K562 (cell line): ENCODE measurements around the gene SUSD3. TPM values are rescaled to one million over a fixed set of nuclear protein-coding genes. Genes with fewer than 3 reads are reported as not detected.

ENCODE experiments used
- ATAC-seq: fragments of 200-7000 bp; cut with Tn5 transposase; 3 replicates; pipeline ENCODE4 v1.9.1; 2020; ENCODE audit warnings: moderate library complexity
- BruUV-seq: library from RNA; stranded (reverse); fragments of 400-500 nt; replicated peaks from 2 replicates; lab custom pipeline; 2021; lab: Mats Ljungman, UMichigan
- CTCF ChIA-PET: fragments of 300-600 bp; formaldehyde crosslinking; extraction: SDS; loops from one replicate; lab custom pipeline; 2021; ENCODE audit warnings: low intra/inter-chr PET ratio; lab: Yijun Ruan, JAX
- POLR2A ChIA-PET: fragments of 300-600, 350-650 bp; sonication (Branson Sonifier 250); formaldehyde crosslinking; extraction: SDS; loops from one replicate; lab custom pipeline; 2021; ENCODE audit warnings: antibody characterized with exemption, inconsistent platforms; lab: Yijun Ruan, JAX
- DNase-seq, 4 experiments: peaks; one replicate each; pipeline versions ENCODE4 v3.0.0 to v3.0.0-alpha.2; 2011 to 2018; ENCODE audit warnings: low spot score in 3 of 4, mixed read lengths in 3 of 4; ENCODE audit errors: extremely low read depth in 1 of 4
- FAIRE-seq: peaks from 2 replicates; lab custom pipeline; 2011; peaks lifted over from hg19 to GRCh38; lab: Jason Lieb, UNC
- H2AFZ ChIP-seq: 2 replicates; pipeline ENCODE4 v1.6.0; 2011; ENCODE audit warnings: low read depth, low read length, control low read depth, inconsistent platforms
- H3K27ac ChIP-seq: fragments of 200-600 bp; 3 replicates; pipeline ENCODE4 v1.8.0; 2011; ENCODE audit warnings: low read depth, mild to moderate bottlenecking, control low read depth, inconsistent platforms, low read length, moderate library complexity, mixed read lengths; ENCODE audit errors: extremely low read depth
- H3K27me3 ChIP-seq, 2 experiments: fragments of 300-600 bp in 1 of 2; 2 replicates in 1 of 2; 3 replicates in 1 of 2; pipeline versions ENCODE4 v1.6.0 to v1.8.0; 2011; ENCODE audit warnings: inconsistent platforms in 2 of 2, low read length in 2 of 2, mild to moderate bottlenecking in 1 of 2, mixed read lengths in 1 of 2, moderate library complexity in 1 of 2; ENCODE audit not compliant: control insufficient read depth in 2 of 2, insufficient read depth in 2 of 2
- H3K36me3 ChIP-seq: fragments of 300-600 bp; 3 replicates; pipeline ENCODE4 v1.8.0; 2011; ENCODE audit warnings: mild to moderate bottlenecking, low read length, inconsistent platforms; ENCODE audit not compliant: control insufficient read depth, insufficient read depth
- H3K4me1 ChIP-seq, 2 experiments: fragments of 200-600 bp in 1 of 2; replicated peaks in 1 of 2; 2 replicates in 1 of 2; 3 replicates in 1 of 2; pipeline versions ENCODE4 v1.5.1 to v1.8.0; 2011; ENCODE audit warnings: inconsistent platforms in 2 of 2, low read length in 2 of 2, mild to moderate bottlenecking in 1 of 2, mixed read lengths in 1 of 2, moderate library complexity in 1 of 2; ENCODE audit not compliant: control insufficient read depth in 2 of 2, insufficient read depth in 2 of 2
- H3K4me2 ChIP-seq: 2 replicates; pipeline ENCODE4 v1.6.1; 2011; ENCODE audit warnings: low read length, control low read depth, inconsistent platforms, mixed read lengths; ENCODE audit not compliant: insufficient read depth
- H3K4me3 ChIP-seq: fragments of 200-600 bp; sonication (generic), shearing (Covaris generic); 2 replicates; pipeline ENCODE4 v1.5.1; 2016; ENCODE audit warnings: control low read depth, inconsistent platforms
- H3K79me2 ChIP-seq: fragments of 200-600 bp; 3 replicates; pipeline ENCODE4 v1.8.0; 2011; ENCODE audit warnings: low read length, inconsistent platforms; ENCODE audit not compliant: control insufficient read depth, insufficient read depth
- H3K9ac ChIP-seq, 2 experiments: 2 replicates each; pipeline versions ENCODE4 v1.6.0 to v1.6.1; 2011; ENCODE audit warnings: low read depth in 2 of 2, low read length in 2 of 2, control low read depth in 1 of 2, inconsistent platforms in 1 of 2, mild to moderate bottlenecking in 1 of 2, mixed read lengths in 1 of 2; ENCODE audit not compliant: insufficient read depth in 1 of 2
- H3K9me1 ChIP-seq: one replicate; pipeline ENCODE4 v1.6.0; 2011; ENCODE audit warnings: inconsistent platforms, mild to moderate bottlenecking, low read length, moderate library complexity; ENCODE audit not compliant: control insufficient read depth, insufficient read depth
- H3K9me3 ChIP-seq: replicated peaks from 2 replicates; pipeline ENCODE4 v1.5.1; 2011; ENCODE audit warnings: low read depth, low read length, inconsistent platforms; ENCODE audit not compliant: control insufficient read depth, insufficient read depth
- H4K20me1 ChIP-seq: replicated peaks from 2 replicates; pipeline ENCODE4 v1.6.1; 2011; ENCODE audit warnings: low read length, inconsistent platforms, mixed read lengths; ENCODE audit not compliant: control insufficient read depth, insufficient read depth
- CEBPG ChIP-seq, 3 experiments: fragments of 200-800 bp in 1 of 3; sonication (Bioruptor generic) in 1 of 3; sonication (generic) in 1 of 3; formaldehyde crosslinking in 1 of 3; IDR thresholded peaks in 2 of 3; conservative IDR thresholded peaks in 1 of 3; 2 replicates each; pipeline versions ENCODE4 v1.6.1 to v1.8.0; 2016 to 2022; ENCODE audit warnings: missing compliant biosample characterization in 2 of 3, missing genetic modification characterization in 2 of 3, mild to moderate bottlenecking in 1 of 3, missing genetic modification reagents in 1 of 3
- COPS2 ChIP-seq: fragments of 450-650 bp; conservative IDR thresholded peaks from 2 replicates; pipeline ENCODE4 v1.6.1; 2016; ENCODE audit warnings: mild to moderate bottlenecking, moderate library complexity
- ESRRA ChIP-seq: fragments of 450-650 bp; IDR thresholded peaks from 2 replicates; pipeline ENCODE4 v1.6.1; 2014; ENCODE audit warnings: low read depth, mild to moderate bottlenecking, moderate library complexity, borderline replicate concordance
- SMARCA4 ChIP-seq: fragments of 450-650 bp; IDR thresholded peaks from 2 replicates; pipeline ENCODE4 v1.6.1; 2016
- SREBF1 ChIP-seq: fragments of 150-350 bp; IDR thresholded peaks from 2 replicates; pipeline ENCODE4 v1.6.1; 2014; ENCODE audit warnings: antibody characterized with exemption, low read depth, low read length, borderline replicate concordance
- TEAD1 ChIP-seq, 2 experiments: fragments of 450-650 bp in 1 of 2; sonication (generic) in 1 of 2; formaldehyde crosslinking; IDR thresholded peaks; 2 replicates each; pipeline versions ENCODE4 v1.4.0 to v1.8.0; 2020 to 2022; ENCODE audit warnings: mild to moderate bottlenecking in 2 of 2, missing genetic modification reagents in 1 of 2
- ZNF778 ChIP-seq: fragments of 450-650 bp; formaldehyde crosslinking; IDR thresholded peaks from 2 replicates; pipeline ENCODE4 v1.4.0; 2020; ENCODE audit warnings: mild to moderate bottlenecking, moderate library complexity
- WGBS: fragments of 100-300 bp; shearing (Covaris generic); methylation state at CpG from one replicate; pipeline ENCODE4 v1.1.6; 2016; ENCODE audit warnings: low coverage, mixed read lengths; ENCODE audit not compliant: insufficient coverage; ENCODE audit errors: missing lambda C conversion rate; 5-methylcytosine and 5-hydroxymethylcytosine counted together
- in situ Hi-C: fragments of 300-500 bp; cut with MboI; formaldehyde crosslinking; loops from 4 replicates; pipeline ENCODE4 v1.15.0; 2018; ENCODE audit warnings: inconsistent platforms, mixed read lengths
- intact Hi-C: fragments of 100-400 bp; cut with micrococcal nuclease; formaldehyde crosslinking; loops from 2 replicates; pipeline ENCODE4 v1.14.2; 2022
- polyA plus RNA-seq, 8 experiments: library from polyadenylated mRNA; depleted of rRNA in 4 of 8; stranded (reverse) in 5 of 8; unstranded in 3 of 8; fragments of >200 nt; fragmentation: Nextera tagmentation in 2 of 8; fragmentation: Illumina TruSeq in 1 of 8; extraction: Ambion mirVana in 2 of 8; extraction: Trizol in 1 of 8; gene quantifications; 2 replicates each; pipeline versions ENCODE4 v1.2.1 to v1.2.3, GENCODE V29; 2011 to 2014; ENCODE audit warnings: inconsistent platforms in 1 of 8, missing spikeins in 1 of 8
- total RNA-seq, 7 experiments: library from RNA; depleted of rRNA in 6 of 7; stranded (reverse); fragments of >200 nt in 6 of 7; fragmentation: Illumina TruSeq in 2 of 7; extraction: Trizol in 2 of 7; gene quantifications; 2 replicates each; pipeline versions ENCODE4 v1.2.1 to v1.2.3, GENCODE V29; 2011 to 2021; ENCODE audit warnings: low replicate concordance in 1 of 7

The SUSD3 gene
- total and polyA plus RNA-seq, 9 of the 15 experiments (the other 6 are each of a cell fraction or from before 2014, with no cell fraction given) = 1.3 to 21.7 (median 11.4) TPM

DNA sequence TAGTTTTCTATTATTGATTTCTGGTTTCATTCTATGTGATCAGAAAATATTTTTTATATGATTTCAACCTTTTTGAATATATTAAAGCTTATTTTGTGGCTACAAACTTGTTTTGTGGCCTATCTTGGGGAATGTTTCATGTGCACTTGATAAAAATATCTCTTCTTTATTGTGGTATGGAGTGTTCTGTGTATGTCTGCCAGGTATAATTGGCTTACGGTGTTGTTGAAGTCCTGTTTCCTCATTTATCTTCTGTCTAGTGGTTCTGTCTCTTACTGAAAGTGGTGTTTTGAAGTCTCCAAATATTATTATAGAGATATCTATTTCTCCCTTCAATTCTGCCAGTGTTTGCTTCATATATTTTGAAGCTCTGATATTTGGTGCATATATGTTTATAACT lies 47.1 kb downstream of the SUSD3 start:
- no peak for DNase-seq
- no TSS peak for BruUV-seq
- CTCF ChIA-PET = no interaction called here
- no peak for FAIRE-seq
- 71% methylated on average over 1 of the region's 1 CpG for WGBS
- no peak overlapping the region for H3K27ac ChIP-seq
- no peaks in the 10 kb centered on the region for H3K36me3 ChIP-seq
- H3K9ac ChIP-seq = no peak overlapping the region
- no peak for ATAC-seq
- H3K27me3 ChIP-seq = no peaks in the 10 kb centered on the region
- H3K9me1 ChIP-seq = no peaks in the 10 kb centered on the region
- no peak overlapping the region for H2AFZ ChIP-seq
- H3K4me3 ChIP-seq = no peak overlapping the region
- intact Hi-C loops (loop anchor here (5.0 kb wide), 4 partner anchors 47 to 207 kb away; no protein-coding TSS in a partner anchor), in situ Hi-C loops (loop anchor here (10.0 kb wide), 1 partner anchor 199 kb away; no protein-coding TSS in a partner anchor)
- H3K9me3 ChIP-seq = no peaks in the 10 kb centered on the region
- H3K79me2 ChIP-seq = no peaks in the 10 kb centered on the region
- H3K4me1 ChIP-seq = peaks cover 17 to 18% of the 10 kb centered on the region in 2 experiments; a peak in 4 of 5 replicates
- POLR2A ChIA-PET = interaction anchor here (1.0 to 1.5 kb wide), 3 partner anchors 14 to 56 kb away, joined by 3 read pairs; no protein-coding TSS in a partner anchor
- TF ChIP-seq SREBF1 = no peak
- no peak for TF ChIP-seq ZNF778 (CRISPR knock-in tag)
- TF ChIP-seq CEBPG (CRISPR knock-in tag; IDR thresholded peaks at IDR 0.05) = no peak
- no peak for TF ChIP-seq CEBPG (tag; conservative IDR thresholded peaks at IDR 0.05 in 1 of 2, IDR thresholded peaks at IDR 0.05 in 1 of 2)
- TF ChIP-seq TEAD1 (CRISPR knock-in tag; IDR thresholded peaks at IDR 0.05) = no peak
- no peak for TF ChIP-seq SMARCA4
- TF ChIP-seq ESRRA = no peak
- no peak for TF ChIP-seq COPS2
- H3K4me2 ChIP-seq = no peak overlapping the region
- no peaks in the 10 kb centered on the region for H4K20me1 ChIP-seq
